Activated CD8-positive, alpha-beta memory T cell treated with anti-CD3 and anti-CD28 coated beads, Interleukin-2, amount 50 U/mL, for 24 hours (primary cell): ENCODE data around the gene FAR2.
A peak's percentile ranks its signal among the peaks of the same experiment; 100 is the strongest.
"Not testable (repeated sequence)": the region's sequence is repeated elsewhere in the genome, so short reads cannot be mapped to it uniquely, and the experiment has no call there.

Experiments
- DNase-seq: peaks from one replicate; pipeline ENCODE4 v3.0.0-alpha.2; 2020; ENCODE audit errors: extremely low read depth

The FAR2 gene

DNA sequence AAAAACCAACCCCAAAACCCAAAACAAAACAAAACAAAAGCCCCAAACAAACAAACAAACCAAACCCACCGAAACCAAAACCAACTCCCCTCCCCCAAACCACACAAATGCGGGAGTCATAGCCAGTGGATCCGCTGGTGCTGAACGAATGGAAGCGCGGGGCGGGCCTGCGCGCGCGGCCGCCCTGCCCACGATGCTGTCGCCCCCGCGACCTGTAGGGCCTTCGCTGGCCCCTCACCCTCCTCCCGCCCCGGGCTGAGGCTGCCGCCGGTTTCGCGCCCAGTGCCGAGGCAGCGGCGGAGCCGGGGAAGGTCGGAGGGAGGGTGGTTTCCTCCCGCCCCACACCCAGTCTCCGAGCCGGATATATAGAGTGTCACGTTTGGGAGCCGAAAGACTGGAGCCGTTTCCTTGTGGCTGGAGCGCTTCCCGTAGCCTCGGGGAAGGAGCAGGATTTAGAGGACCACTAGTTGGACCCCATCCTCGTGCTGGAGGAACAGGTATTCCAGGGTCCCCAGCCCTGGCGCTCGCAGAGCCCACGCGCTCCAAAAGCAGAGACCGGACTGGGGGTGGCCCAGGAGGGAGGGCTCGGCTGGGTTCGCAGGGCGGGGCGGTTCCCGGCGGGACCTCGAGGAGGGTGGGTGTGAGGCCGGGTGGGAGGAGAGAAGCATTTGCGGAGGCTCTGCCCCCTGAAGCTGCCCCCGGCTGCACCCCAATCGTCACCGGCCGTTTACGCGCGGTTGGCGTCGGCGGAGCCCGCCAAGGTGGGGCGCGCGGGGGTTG, at the start of gene FAR2:
Gene FAR2, plus strand, starts transcription at position 368 of the 780 bp plus-strand sequence. CDS start 121,172 bp downstream, outside the sequence.
- no peak for DNase-seq

DNA sequence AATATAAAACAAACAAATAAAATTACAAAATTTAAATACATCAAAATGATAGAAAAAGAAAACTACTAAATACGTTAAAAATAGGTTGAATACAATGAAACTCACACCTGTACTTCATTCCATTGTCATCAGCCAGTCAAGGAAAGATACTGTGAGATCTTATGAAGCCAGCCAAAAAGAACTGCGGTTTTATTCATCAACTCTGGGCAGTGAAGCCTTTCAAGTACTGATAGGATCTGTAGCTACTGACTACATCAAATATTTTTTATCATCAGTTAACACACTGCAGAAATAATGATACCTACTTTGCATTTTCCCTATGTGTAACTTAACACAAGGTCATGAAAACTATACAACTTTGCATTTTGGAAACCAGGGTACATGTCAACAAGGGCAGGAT, 46.3 kb upstream of the FAR2 start:
- no peak for DNase-seq

DNA sequence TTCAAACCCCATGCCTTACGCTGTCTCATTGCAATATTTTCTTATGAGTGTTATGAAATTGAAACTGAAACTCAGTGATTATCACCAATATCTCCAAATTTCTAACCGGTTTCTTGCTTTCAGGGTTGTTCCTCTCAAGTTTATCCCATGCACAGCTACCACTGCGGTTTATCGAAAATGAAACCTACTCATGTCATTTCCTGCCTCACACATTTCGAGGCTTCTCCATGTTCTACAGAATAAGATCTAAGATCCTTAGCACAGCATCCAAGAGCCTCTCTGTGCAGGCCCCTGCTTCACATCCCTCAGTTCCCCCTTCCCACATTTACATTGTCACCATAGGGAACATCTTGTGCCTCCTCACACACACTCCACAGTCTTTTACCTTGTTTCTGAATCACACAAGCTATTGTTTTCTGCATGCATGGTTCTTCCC, 45.5 kb upstream of the FAR2 start:
- DNase-seq = peak; percentile 17

DNA sequence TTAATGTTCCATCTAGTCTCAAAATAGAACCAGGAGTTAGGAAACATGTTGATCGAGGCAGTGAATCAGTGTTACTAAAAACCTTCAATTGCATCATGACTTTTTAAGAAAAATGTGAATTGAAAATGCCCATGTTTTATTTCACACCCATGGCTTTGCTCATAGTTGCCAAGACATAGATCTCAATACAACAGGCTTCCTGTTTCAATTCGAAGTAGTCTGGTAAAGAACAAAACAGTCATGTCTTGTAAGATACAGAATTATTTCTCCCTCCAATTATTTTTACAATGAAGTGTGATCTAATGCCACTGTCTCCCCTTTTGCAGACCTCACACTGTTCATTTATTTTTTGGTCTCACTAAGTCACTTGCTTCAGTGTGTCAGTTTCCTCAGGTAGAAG, 44.6 kb upstream of the FAR2 start:
- no peak for DNase-seq

DNA sequence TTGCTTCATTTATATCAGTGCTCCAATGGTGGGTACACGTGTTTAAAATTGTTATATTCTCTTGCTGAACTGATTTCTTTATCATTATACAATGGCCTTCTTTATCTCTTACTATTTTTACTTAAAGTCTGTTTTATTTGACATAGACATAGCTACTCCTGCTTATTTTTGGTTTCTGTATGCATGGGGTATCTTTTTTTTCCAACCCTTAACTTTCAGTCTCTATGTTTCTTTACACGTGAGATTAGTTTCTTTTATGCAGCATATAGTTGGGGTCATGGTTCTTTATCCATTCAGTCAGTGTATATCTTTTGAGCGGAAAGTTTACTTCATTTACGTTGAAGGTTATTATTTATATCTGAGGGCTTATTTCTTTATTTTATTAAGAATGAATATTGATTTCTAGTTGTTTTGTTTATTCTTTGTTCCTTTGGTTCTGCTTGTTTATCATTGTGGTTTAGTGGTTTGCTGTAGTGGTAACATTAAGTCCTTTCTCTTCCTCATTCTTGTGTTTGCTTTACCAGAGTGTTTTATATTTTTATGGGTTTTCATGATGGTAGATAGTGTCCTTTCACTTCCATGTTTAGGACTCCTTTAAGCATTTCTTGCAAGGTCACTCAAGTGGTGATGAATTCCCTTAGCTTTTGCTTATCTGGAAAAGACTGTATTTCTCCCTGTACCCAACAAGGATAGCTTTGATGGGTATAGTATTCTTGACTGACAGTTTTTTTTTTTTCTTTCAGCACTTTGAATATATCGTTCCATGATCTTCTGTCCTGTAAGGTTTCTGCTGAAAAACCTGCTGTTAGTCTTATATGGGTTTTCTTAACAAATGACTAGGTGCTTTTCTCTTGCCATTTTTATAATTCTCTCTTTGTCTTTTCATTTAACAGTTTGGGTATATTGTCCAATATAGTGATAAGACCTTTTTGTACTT, 38.3 kb upstream of the FAR2 start:
- DNase-seq = no peak

DNA sequence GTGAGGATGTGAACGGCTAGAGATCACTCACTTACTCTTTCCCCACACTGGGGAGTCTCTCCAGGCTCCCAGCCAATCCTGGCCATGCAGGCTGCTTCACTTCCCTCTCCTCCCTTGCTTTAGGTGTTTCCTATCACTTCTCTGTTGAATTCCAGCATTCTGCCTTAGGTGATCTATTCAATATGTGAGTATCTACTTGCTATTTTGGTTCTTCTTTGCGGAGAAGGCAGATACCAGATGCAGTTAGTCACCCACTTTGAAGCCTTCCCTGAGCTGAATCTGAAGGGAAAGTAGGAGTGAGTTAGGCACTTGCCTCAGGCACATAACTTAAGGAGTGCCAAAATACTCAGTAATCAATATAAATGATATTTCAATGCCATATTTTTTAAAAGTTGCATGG, 36.0 kb upstream of the FAR2 start:
- no peak for DNase-seq

DNA sequence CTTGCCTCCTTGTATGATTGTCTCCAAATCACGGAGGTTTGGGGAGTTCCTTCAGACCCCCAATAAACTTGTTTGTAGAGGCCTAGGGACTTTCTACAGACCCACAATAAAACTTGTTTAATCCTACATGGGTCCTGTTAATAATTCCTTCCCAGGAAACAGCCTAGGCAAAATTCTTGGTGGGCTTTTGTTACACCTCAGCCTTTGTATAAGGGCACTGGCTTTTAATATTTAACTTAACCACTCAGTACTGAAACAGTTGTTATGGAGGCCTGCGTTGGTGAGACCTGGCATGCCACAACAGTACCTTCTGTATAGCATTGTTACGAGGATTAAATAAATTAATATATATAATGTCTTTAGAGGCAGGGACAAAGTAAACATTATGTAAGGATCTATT, 32.7 kb upstream of the FAR2 start:
- DNase-seq = no peak

DNA sequence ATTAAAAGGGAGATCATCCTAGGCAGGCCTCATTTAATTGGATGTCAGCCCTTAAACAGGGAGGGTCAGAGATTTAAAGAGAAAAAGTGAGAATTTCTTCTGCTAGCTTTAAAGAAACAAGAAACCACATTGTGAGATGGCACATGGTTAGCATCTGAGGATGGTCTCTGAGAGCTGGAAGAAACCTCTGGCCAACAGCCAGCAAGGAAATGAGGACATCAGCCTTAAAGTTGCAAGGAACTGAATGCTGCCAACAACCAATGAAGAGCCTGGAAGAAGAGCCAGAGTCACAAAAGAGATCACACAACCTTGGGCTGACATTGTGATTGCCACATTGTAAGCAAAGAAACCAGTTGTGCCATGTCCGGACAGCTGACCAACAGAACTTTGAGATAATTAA, 17.5 kb upstream of the FAR2 start:
- DNase-seq = no peak

DNA sequence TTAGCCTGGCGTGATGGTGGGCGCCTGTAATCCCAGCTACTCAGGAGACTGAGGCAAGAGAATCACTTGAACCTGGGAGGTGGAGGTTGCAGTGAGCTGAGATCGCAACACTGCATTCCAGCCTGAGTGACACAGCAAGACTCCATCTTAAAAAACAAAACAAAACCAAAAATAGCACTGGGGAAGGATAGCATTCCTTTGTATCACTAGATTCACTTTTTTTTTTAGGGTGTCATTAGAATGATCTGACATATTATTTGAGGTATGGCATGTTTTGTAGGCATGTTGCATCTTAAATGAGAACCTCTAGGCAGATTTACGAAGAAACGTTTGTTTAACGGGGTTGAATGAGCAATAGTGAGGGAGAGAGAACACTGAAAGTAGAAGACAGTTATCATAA, 16.8 kb upstream of the FAR2 start:
- DNase-seq = no peak

DNA sequence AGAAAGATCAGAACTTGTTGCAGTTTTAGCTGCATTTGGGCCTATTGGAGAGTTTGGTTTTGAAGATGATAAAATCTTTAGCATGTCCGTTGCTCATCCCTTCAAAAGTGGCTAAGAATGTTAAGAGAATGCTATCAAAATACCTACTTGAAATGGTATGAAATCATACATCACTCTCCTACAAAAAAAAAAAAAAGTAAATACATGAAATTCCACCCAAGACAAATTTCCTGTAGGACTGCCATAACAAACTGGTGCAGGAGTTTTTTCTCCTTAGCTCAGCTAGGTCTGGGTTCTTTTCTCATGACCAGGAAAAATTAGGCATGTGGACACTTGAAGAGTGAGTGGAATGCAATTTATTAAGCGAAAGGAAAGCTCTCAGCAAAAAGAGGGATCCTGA, 15.9 kb upstream of the FAR2 start:
- DNase-seq = no peak

DNA sequence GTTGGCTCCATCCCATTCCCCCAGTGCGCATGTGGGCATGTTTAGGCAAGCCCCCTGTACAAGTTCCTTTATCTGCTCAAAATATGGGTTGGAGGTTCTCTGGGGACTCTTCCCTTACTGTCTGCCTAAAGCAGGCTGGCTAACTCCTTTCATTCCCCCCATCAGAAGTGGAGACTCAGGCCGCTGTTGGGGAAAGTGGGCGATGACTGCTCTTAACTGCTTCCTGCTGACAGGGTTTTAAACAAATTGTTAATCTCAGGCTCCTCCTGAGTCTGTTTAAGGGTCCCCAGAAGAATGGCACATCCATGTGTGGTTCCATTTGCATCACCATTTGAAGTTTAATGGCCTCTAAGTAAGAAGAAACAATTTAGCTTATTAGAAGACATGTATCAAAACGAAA, 15.4 kb upstream of the FAR2 start:
- no peak for DNase-seq

DNA sequence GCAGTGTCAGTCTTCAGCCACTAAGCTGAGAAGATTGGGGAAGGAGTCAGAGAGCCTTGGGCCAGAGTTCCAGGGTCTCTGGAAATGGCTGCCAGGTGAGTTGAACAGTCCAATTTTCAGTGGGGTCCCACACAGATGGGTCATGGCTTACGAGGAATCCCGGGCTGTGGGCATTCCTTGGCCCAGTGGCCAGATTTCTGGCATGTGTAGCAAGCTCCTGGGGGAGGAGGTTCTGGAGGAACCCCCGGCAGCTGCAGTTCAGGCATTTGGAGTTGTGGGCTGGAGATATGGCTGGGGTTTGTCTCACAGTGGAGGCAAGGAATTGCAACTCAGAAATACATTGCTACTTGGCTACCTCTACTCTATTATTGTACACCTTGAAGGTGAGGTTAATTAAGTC, 10.8 kb upstream of the FAR2 start:
- not testable (repeated sequence) for DNase-seq

DNA sequence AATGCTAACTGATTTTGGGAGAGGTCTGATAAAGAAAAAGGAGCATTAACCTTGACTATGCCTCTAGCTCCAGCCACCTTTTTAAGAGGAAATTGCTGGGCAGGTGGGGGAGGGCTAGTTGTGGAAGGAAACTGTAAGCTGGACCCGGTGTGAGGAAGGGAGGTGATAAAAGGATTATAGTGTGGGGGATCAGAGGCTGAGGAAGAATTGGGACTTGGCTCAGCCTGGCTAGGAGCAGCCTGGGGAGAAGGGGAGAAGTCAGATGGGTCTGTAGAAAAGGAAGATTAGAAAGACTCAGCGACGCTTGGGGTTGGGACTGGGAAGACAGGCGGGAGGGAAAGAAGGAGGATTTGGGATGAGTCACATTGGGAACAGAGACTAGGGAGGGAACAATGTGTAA, 10.2 kb upstream of the FAR2 start:
- not testable (repeated sequence) for DNase-seq

DNA sequence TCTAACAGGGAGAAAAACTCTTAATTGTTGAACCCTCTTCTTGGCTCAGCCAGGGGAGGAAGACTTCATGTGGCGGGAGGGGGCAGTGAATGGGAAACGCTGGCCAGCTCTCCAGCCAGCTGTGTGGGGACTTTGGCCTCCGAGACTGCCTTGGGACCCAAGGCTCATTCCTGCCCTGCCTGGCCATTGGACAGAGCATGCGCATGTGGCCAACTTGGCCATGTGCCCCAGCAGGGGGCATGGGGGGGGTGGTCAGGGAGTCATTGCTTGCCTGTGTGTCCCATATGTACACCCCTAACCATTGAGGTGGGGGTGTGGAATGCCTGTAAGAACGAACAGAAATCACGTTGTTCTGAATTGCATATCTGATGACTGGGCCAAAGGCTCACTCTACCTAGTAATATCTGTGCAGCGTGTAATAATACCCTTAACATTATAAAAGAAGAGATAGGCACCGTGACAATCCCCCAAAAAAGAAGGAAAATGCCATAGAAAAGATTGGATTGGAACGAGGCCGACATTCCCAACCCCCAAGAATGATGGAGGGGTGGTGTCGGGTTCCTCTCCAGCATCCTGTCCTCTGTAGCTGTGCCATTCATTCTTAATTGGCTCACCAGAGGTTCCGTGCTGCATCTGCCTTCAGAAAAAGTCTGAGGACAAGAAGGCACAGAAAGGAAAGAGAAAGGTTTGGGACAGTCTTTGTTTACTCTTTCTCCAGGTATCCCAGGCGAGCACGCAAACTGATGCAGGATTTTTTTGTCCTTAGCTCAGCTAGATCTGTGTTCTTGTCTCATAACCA, 3.5 kb upstream of the FAR2 start:
- no peak for DNase-seq

DNA sequence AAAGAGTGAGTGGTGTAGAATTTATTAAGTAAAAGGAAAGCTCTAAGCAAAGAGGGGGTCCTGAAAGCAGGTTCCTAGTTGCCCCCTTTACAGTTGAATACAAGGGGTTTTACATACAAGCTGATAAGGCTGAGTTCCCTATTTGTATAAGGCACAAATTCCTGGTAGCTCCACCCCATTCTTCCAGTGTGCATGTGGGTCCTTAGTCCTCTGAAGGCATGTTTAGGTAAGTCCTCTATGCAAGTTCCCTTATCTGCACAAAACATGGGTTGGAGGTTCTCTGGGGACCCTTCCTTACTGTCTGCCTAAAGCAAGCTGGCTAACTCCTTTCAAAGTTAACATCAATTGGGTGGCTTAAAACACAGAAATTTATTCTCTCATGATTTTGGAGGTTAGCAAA, 2.9 kb upstream of the FAR2 start:
- no peak for DNase-seq

DNA sequence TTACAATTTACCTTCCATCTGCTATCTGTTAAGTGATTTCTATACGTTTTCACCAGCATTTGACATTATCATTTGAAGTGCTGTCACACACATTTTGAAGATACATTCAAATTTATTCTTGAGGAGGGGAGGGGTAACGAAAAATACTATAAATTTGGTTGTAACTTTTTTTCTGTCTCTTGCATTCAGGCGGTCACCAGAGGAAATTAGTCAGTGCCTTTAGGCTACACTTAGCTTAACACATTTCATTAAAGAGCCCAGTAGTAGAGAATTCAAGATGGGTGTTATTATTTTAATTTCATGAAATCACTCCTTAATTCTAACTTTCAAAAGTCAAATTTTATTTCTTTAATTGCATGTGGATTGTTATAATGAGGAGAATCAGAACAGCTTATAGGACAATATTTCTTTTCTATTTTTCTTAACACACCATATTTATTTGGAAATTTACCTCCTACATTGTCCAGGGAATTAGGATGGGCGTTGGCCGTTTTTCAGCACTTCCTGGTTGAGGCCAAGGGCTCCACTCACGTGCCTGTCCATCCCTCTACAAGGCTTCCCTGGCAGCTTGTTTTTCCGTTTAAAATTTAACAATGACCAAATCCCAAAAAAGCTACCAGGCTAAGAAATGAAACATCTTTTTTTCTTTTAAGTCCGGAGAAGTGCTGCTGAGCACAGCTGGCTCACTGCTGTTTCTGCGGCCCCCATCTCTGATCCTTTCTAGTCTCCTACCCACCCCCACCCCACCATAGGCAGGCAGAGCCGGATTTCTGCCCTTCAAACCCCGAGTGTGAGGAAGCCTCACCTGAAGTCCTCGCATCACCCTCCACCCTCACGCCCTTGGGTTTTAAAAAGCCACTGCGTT, 1.1 kb upstream of the FAR2 start:
- no peak for DNase-seq

DNA sequence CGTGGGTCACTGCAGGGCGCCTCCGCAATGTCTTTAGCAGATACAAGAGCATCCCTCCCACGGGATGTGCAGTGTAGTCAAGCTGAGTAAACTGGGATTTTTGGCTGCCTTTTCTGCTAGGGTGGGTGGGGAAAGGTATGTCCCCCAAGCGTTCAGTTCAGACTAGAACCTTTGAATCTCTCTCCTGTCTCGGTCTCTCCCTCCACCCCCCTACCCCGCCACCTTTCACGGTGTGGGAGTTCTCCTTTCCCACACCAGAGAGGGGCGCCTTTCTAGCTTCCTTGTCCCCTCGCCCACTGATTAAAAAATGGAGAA, 525 bp upstream of the FAR2 start:
- no peak for DNase-seq

DNA sequence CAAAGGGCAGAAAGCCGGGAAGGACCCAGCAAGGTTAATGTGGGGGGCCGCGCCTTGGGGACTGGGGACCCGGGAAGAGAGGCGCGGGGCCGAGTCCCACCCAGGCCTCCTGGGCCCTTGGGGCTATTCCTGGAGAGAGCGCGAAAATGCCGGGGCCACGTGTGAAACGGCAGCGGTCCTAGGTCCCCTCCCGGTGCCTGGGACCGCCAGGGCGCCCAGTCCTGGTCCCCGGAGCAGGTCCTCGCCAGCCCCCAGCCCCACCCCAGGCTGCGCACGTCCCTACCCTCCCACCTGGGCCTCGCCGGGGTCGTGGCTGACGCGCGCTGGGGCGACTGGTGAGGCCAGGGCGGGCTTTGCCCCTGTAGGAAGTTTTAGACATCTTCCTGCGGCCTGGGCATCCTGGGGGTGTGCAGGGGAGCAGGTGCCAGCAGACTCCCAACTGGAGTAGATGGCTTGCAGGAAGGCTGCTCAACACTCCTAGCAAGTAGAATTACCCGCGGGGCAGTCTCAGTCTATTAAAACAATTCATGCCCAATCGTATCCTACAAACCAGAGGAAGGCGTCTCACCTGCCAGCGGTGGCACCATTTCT, 708 bp downstream of the FAR2 start:
- DNase-seq = no peak

DNA sequence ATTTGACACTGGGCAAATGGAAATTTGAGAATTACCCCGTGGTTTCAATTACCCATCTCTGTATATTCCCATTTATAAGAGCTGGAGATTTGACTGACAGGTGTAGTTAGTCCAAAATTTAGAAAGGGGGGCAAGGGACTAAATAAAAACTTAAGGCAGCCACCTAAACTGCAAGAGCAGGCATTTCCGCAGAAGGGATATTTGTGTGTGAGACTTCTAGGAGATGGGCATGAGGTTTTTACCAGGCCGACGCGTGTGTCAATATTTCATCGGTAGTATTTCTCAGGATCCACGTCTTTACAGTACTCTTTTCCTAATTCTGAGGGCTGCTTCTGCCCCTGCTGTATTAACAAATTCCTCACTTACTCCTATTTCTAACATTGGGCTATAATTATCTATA, 1.4 kb downstream of the FAR2 start:
- no peak for DNase-seq

DNA sequence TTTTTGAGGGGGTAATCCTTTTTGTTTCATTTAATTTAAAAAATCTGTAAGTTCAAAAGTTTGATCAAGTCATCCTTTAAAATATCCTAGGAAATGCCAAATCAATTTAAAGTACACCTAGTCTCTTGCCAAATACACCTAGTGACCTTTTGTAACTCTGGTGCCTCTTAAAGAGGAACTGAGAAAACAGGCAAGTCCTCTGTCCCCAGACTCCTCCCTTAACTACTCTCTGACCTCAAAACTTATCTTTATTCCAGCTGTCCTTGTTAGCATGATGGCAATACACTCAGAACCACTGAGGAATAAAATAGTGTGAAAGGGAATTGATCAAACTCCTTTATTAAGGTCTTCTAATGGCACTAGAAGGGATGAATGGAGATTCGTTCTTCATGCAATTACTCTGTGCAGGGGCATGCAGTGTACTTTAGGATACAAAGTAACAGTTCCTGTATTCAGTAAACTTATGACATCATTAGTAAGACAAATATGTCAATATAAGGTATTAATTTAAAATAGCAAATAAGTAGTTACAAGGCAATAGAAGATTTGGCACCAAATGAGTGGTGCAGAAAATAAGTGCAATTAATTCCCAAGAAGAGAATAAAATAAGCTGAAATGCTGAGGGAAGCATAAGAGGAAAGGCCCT, 3.3 kb downstream of the FAR2 start:
- no peak for DNase-seq
